T follicular helper cell (primary cell): ENCODE data around the gene CD14.
"Not testable (repeated sequence)": the region's sequence is repeated elsewhere in the genome, so short reads cannot be mapped to it uniquely, and the experiment has no call there.

Experiments used
- DNase-seq: peaks from one replicate; pipeline ENCODE4 v3.0.0-alpha.2; 2020; ENCODE audit warnings: low read depth

CD14 gene

DNA sequence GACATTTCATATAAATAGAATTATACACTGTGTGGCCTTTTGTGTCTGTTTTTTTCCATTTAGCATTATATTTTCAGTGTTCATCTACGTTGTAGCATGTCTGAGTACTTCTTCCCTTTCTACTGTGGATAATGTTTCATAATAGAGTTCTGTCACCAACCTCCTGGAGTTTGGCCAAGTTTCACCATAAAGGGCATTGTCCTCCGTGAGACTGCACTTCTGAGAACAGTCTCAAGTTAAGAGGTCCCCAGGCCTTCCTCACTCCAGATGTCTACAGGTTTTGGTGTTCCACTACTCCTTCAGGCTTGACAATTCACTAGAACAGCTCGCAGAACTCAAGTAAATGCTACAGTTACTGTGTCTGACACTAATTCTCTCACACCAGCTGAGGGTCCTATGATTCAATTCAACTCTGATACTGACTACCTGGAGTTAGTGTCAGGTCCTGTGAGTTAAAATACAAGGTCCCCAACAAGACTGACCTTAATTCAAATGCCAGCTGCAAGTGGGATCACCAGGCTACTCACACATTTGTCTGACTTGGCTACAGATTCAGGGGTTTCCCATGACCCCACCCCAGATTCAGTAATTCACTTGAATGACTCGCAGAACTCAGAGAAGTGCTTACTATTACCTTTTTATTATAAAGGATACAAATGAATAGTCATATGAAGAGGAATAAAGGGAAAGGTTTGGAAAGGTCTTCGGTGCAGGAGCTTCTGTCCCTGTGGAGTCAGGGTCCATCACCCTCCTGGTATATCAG is 37.3 kb downstream of the CD14 start:
- no peak for DNase-seq

DNA sequence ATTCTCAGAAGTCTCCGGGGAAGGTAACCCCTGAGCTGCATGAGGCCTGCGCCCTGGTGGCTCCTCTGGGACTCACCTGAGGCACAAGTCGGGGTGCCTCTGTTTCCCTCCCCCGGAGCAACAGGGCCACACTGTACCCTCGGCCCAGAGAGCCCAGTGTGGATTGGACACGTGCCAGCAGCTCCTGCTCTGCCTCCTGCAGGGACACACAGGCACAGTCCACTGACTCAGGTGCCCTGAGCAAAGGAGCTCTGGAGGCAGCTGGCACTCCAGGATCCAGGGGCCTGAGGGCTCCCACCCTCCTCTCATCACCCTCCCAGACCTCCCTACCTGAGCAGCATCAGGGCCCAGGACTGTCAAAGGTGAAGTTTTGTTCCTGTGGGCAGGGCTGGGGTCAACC is 38.8 kb downstream of the CD14 start:
- DNase-seq = no peak

DNA sequence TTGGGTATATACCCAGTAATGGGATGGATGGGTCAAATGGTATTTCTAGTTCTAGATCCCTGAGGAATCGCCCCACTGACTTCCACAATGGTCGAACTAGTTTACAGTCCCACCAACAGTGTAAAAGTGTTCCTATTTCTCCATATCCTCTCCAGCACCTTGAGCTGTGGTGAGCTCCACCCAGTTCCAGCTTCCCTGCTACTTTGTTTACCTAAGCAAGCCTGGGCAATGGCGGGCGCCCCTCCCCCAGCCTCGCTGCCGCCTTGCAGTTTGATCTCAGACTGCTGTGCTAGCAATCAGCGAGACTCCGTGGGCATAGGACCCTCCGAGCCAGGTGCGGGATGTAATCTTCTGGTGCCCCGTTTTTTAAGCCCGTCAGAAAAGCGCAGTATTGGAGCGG is 39.9 kb downstream of the CD14 start:
- DNase-seq = not testable (repeated sequence)

DNA sequence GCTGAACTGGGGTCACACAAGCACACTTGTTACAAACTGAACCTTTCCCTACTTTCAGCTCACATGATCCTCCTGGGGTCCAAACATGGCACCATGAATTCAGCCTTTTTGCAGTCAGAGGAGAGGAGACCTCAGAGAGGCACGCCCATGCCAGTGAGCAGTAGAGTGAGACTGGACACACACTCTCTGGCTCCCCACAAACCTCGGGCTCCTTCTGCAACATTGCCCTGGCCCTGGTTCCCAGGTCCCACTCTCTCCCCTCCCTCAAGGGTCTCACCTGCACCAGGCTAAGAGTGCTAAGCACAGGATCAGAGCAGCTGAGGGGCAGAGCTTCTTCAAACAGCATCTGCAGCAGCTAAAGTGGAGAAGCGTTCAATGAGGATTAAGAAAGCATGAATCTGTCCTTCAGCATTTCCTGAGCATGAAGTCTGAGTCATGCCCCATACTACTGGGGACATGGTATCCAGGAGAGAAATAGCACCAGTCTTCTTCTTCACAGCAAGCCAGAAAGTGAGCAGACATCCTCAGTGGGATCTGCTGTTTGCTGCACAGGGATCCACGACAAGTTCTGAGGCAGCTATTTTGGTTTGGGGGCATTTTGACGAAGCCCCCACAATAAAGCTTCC is 41.1 kb downstream of the CD14 start:
- no peak for DNase-seq

DNA sequence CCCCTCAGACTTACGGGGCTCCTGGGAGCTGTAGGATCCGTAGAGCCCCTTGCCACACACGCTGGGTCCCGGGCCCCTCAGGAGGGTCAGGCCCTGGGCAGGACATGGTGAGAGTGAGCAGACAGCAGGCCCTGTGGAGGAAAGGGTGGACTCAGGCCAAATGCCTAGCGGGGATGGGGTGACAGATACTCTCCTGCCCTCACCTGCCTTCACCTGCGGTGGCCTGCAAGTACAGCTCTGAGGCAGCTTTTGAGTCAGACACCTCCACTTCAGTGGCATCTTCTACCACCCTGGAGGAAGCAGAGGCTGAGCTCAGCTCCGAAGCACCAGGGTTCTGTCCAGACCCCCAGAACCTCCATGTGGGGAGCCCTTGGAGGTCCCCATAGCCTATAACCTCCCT is 42.1 kb downstream of the CD14 start:
- no peak for DNase-seq

DNA sequence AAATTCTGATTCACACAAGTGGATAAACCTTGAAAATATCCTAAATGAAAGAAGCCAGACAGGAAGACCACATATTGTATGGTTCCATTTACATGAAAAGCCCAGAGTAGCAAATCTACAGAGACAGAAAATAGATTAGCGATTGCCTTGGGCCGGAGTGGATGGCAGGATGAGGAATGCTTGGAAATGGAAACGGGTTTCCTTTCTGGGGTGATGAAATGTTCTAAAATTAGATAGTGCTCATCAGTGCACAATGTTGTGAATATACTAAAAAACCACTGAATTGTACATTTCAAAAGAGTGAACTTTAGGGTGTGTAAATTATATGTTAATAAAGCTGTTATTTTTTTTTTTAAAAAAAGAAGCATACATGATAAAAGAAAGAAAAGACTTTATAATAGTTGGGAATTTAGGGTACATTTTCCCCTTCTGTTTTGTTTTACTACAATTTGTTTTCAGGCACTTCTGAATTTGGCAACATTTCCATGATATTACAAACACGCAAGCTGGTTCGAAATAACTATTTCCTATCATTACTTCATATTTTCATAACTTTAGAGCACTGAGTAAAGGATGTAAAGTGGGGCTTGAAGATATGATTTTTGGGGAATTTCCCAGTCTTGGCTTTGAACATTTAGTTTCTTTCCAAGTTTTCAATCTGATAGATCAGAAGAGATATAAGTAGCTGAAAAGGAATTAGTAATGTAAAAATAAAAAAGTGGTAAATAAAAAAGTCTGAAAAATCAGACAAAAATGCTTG is 44.5 kb downstream of the CD14 start:
- no peak for DNase-seq

DNA sequence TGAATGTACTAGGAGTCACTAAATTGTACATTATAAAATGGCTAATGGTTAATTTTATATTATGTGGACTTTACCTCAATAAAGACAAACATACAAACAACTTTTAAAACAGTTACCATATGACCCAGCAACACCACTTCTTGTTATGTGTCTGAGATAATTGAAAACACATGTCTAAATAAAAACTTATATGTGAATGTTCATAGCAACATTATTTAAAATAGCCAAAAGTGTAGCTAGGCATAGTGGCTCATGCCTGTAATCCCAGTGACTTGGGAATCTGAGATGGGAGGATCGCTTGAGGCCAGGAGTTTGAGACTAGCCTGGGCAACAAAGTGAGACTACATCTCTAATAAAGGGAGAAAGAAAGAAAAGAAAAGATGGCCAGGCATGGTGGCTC is 45.5 kb downstream of the CD14 start:
- no peak for DNase-seq
